CD4-positive, alpha-beta T cell treated with Interleukin-4 for 1 hour (primary cell): ENCODE results near the gene GRID1.

Source experiments
- DNase-seq, 2 donors: peaks; one replicate each; pipeline ENCODE4 v3.0.0-alpha.2; 2020 to 2022

Gene GRID1

GRCh38 chr10:85650791-85651496 lies 715.7 kb downstream of the GRID1 start:
- no peak for DNase-seq

GRCh38 chr10:85649461-85649860 lies 717.1 kb downstream of the GRID1 start:
- no peak for DNase-seq

GRCh38 chr10:85648279-85648754 lies 718.3 kb downstream of the GRID1 start:
- DNase-seq = no peak

GRCh38 chr10:85647741-85648140 lies 718.9 kb downstream of the GRID1 start:
- no peak for DNase-seq

- no peak for DNase-seq
Measured at GRCh38 chr10:85645926-85646711, 720.5 kb downstream of the GRID1 start.

GRCh38 chr10:85645053-85645452 lies 721.5 kb downstream of the GRID1 start:
- DNase-seq = no peak

- DNase-seq = no peak
Measured at GRCh38 chr10:85643845-85644525, 722.6 kb downstream of the GRID1 start.

- DNase-seq = no peak
Measured at GRCh38 chr10:85643171-85643844, 723.3 kb downstream of the GRID1 start.

GRCh38 chr10:85642421-85643170 lies 724.0 kb downstream of the GRID1 start:
- no peak for DNase-seq

- no peak for DNase-seq
Measured at GRCh38 chr10:85642082-85642420, 724.5 kb downstream of the GRID1 start.

GRCh38 chr10:85641479-85642009 lies 725.1 kb downstream of the GRID1 start:
- DNase-seq = no peak

GRCh38 chr10:85638797-85639196 lies 727.8 kb downstream of the GRID1 start:
- DNase-seq = no peak

- no peak for DNase-seq
Measured at GRCh38 chr10:85635650-85636049, 730.9 kb downstream of the GRID1 start.

- no peak for DNase-seq
Measured at GRCh38 chr10:85624511-85624910, 742.1 kb downstream of the GRID1 start.

- no peak for DNase-seq
Measured at GRCh38 chr10:85623758-85624157, 742.8 kb downstream of the GRID1 start.

- no peak for DNase-seq
Measured at GRCh38 chr10:85623342-85623741, 743.3 kb downstream of the GRID1 start.

- DNase-seq = no peak
Measured at GRCh38 chr10:85622425-85622824, 744.2 kb downstream of the GRID1 start.

- DNase-seq = no peak
Measured at GRCh38 chr10:85621562-85621961, 745.0 kb downstream of the GRID1 start.

GRCh38 chr10:85620807-85621206 lies 745.8 kb downstream of the GRID1 start:
- no peak for DNase-seq

GRCh38 chr10:85619832-85620231 lies 746.8 kb downstream of the GRID1 start:
- DNase-seq = no peak

- DNase-seq = no peak
Measured at GRCh38 chr10:85618841-85619240, 747.8 kb downstream of the GRID1 start.
